GM19438 (cell line): ENCODE results near the gene OOEP.

Experiments
- ATAC-seq: cut with Tn5 transposase; IDR thresholded peaks from one replicate; pipeline ENCODE4 v1.9.1; 2021; ENCODE audit warnings: low read depth; ENCODE audit not compliant: unreplicated experiment

OOEP gene

GRCh38 chr6:73367761-73368355, 1.8 kb downstream of the OOEP start:
- no peak for ATAC-seq

DNA sequence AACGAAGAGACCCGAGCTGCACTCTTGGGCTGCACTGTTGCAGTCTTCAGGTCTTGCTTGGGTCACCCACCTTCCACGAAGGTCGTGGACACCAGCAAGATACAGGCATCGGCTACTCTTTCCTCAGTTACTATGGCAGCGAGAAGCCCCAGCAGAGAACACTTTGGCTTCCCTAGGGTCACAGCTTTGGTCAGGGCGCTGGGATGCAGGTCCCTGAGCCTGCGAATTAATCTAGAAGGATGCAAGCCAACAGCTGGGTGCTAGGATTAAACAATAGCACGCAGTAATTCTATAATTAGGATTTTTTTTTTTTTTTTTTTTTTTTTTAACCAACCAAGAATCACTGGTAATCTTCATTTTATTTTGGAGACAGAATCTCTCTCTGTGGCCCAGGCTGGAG, 5.1 kb downstream of the OOEP start:
- ATAC-seq = no peak

GRCh38 chr6:73364121-73364520, 5.6 kb downstream of the OOEP start:
- ATAC-seq = no peak

DNA sequence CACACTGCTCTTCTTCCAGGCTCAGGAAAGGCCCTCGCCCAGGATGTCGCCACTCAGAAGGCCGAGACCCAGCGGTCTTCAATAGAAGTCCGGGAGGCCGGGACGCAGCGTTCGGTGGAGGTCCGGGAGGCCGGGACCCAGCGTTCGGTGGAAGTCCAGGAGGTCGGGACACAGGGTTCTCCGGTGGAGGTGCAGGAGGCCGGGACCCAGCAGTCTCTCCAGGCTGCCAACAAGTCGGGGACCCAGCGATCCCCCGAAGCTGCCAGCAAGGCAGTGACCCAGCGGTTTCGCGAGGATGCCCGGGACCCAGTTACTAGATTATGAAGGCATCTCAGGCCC, 6.2 kb downstream of the OOEP start:
- no peak for ATAC-seq

GRCh38 chr6:73362869-73363536, 6.7 kb downstream of the OOEP start:
- no peak for ATAC-seq

GRCh38 chr6:73362358-73362757, 7.3 kb downstream of the OOEP start, which contains the start of gene KHDC3L:
TSS of gene KHDC3L (plus strand) at chr6:73362658. CDS start at chr6:73362730, 72 bp downstream.
- ATAC-seq = no peak

GRCh38 chr6:73353636-73354593, 15.8 kb downstream of the OOEP start, which contains the start of gene DPPA5:
TSS of gene DPPA5 (minus strand) at chr6:73354276. CDS start at chr6:73354225, 51 bp downstream.
- ATAC-seq = no peak

GRCh38 chr6:73349311-73349710, 20.4 kb downstream of the OOEP start:
- ATAC-seq = no peak

GRCh38 chr6:73348550-73349204, 21.0 kb downstream of the OOEP start:
- ATAC-seq = no peak

GRCh38 chr6:73343164-73343563, 26.5 kb downstream of the OOEP start:
- ATAC-seq = no peak

DNA sequence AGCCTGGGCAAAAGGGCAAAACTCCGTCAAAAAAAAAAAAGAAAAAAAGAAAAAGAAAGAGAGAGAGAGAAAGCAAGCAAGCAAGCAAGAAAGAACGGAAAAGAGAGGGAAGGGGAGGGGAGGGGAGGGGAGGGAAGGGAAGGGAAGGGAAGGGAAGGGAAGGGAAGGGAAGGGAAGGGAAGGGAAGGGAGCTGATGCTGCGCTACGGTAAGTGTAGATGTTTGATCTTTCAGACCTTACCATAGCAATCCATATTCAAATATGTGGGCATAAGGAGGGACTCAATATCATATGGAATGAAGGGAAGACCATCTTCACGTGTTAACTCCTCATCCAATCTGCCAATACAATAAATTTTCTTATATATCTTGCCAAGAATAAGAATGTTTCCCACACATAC, 27.5 kb downstream of the OOEP start:
- ATAC-seq = no peak

DNA sequence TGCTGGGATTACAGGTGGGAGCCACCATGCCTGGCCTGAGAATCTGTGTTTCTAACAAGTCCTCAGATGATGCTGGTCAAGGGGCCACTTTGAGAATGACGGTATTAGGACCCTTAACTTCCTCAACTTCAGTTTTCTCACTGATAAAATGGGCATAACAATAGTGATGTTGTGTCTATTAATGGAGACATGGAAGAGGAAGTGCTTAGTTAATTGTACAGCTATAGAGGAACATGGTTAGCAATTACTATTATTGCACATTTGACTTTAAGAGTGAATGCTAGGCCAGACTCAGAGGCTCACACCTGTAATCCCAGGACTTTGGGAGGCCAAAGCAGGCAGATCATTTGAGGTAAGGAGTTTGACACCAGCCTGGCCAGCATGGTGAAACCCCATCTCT, 28.4 kb downstream of the OOEP start:
- ATAC-seq = no peak

DNA sequence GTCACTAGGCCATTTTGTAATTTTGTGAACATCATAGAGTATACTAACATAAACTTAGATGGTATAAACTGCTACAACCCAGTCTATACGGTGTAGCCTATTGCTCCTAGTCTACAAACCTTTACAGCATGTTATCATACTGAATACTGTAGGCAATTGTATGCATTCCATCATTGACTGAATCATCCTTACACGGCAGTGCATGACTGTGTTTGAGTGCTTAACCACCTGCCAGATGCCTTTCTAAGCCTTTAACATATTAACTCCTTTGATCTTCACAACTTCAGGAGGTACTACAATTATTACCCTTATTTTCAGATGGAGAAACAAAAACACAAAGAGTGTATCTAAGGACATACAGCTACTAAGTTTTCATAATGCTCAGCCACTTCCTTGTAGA, 29.6 kb downstream of the OOEP start:
- ATAC-seq = no peak

- ATAC-seq = no peak
Measured at GRCh38 chr6:73339340-73339739, 30.4 kb downstream of the OOEP start.

DNA sequence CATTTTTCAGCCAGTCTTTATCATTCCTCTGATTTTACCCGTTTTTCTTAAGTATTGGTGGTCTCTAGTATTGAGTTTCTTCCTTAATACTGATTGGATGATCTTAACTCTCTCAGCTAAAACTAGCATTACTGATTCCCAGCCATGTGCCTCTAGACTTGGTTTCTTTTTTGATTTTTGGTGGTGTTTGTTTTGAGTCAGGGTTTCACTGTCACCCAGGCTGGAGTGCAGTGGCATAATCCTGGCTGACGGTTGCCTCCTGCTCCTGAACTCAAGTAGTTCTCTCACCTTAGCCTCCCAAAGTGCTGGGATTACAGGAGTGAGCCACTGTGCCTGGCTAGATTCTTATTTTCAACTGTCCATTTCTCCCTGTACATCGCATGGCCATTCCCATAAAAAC, 40.5 kb downstream of the OOEP start:
- ATAC-seq = no peak

- ATAC-seq = no peak
Measured at GRCh38 chr6:73328790-73329189, 40.9 kb downstream of the OOEP start.

DNA sequence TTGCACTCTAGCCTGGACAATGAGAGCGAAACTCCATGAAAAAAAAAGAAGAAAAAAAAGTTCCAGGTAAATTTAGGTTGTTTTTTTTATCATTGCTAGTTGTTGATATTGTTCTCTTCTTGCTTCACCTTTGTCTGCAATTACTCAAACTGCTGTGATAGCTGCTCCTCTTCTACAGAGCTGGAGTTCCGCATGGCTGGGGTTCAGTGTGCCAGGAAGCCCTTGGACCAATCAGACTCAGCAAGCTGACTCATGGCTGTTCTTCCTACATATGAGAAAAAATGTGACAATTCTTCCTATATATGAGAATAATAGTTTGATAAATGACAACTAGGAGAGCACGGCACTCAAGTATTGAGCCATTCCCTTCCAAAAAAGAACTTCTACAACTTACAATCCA, 44.0 kb downstream of the OOEP start:
- ATAC-seq = no peak

DNA sequence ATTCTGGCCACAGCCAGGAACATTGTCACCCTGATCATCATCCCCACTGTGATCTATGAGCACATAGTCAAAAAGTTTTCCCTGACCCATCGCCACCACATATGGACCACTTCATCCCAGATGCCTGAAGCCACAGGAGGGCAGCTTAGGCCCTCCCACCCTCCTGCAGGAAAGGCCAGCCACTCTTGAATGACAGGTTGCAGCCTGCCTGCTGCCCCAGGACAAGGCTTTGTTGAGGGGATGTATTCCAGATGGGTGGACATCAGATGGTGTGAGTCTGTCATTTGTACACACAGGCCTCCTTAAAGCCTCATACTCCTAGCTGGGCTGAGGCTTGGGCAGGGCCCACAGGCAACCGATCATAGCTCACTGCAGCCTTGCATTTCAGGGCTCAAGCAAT, 46.4 kb downstream of the OOEP start:
- no peak for ATAC-seq
